NCI-H460 (cell line): Measurements from ENCODE around the gene ITPR2. TPM values are rescaled to one million over a fixed set of nuclear protein-coding genes. Genes with fewer than 3 reads are reported as not detected.
"Not testable (repeated sequence)": the region's sequence is repeated elsewhere in the genome, so short reads cannot be mapped to it uniquely, and the experiment has no call there.

Experiments used
- DNase-seq: peaks from one replicate; pipeline ENCODE4 v3.0.0-alpha.2; 2016; ENCODE audit warnings: low read depth; ENCODE audit errors: extremely low read depth
- total RNA-seq: library from RNA; depleted of rRNA; stranded (reverse); fragments of >200 nt; shearing (Covaris generic); gene quantifications from 2 replicates; pipeline ENCODE4 v1.2.3, GENCODE V29; 2014

The ITPR2 gene
- total RNA-seq, 1 experiment from 2014 or later, result 5.5 TPM

- no peak for DNase-seq
These were observed 97.8 kb downstream of the ITPR2 start for GRCh38 chr12:26735249-26735639.

GRCh38 chr12:26734510-26735248 is 98.3 kb downstream of the ITPR2 start:
- no peak for DNase-seq

- no peak for DNase-seq
These were observed 100.7 kb downstream of the ITPR2 start for GRCh38 chr12:26732005-26732908.

- DNase-seq, result no peak
These were observed 102.3 kb downstream of the ITPR2 start for GRCh38 chr12:26730481-26731350.

GRCh38 chr12:26729137-26729671 is 103.8 kb downstream of the ITPR2 start:
- DNase-seq, result not testable (repeated sequence)

GRCh38 chr12:26728205-26729050 is 104.6 kb downstream of the ITPR2 start:
- no peak for DNase-seq

- DNase-seq, result no peak
These were observed 105.4 kb downstream of the ITPR2 start for GRCh38 chr12:26727482-26728204.

GRCh38 chr12:26726956-26727355 is 106.0 kb downstream of the ITPR2 start:
- DNase-seq, result no peak

GRCh38 chr12:26725276-26725916 is 107.6 kb downstream of the ITPR2 start:
- DNase-seq, result no peak

- DNase-seq, result no peak
These were observed 108.7 kb downstream of the ITPR2 start for GRCh38 chr12:26724309-26724702.

GRCh38 chr12:26723379-26724308 is 109.3 kb downstream of the ITPR2 start:
- DNase-seq, result no peak

- DNase-seq, result no peak
These were observed 111.2 kb downstream of the ITPR2 start for GRCh38 chr12:26721800-26722199.

GRCh38 chr12:26719852-26720251 is 113.1 kb downstream of the ITPR2 start:
- no peak for DNase-seq

- no peak for DNase-seq
These were observed 115.2 kb downstream of the ITPR2 start for GRCh38 chr12:26717757-26718156.

GRCh38 chr12:26715232-26715631 is 117.8 kb downstream of the ITPR2 start:
- DNase-seq, result no peak

- DNase-seq, result no peak
These were observed 119.1 kb downstream of the ITPR2 start for GRCh38 chr12:26713885-26714383.

GRCh38 chr12:26712892-26713291 is 120.1 kb downstream of the ITPR2 start:
- no peak for DNase-seq
